ENCODE data around the gene GPR176. TPM values are rescaled to one million over a fixed set of nuclear protein-coding genes. Genes with fewer than 3 reads are reported as not detected.

The GPR176 gene
- polyA plus RNA-seq, 3 donors = 0.08 to 0.18 TPM; not detected in 1

DNA sequence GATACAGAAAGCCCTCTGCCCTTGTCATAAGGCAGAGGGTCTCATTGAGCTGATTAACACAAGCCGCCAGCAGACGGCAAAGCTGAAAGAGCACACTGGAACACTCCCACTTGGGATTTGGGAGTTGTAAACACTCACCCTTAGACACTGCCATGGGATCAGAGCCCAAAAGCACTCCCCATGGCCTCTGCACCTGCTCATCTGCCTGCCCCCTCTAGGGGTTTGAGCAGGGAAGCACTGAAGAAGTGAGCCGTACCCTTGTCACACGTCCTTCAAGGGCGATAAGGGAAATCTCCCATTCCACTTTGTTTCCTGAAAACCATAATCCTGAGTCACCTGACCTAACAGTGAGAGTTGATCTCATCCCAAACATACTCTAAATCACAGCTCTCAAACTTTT is 152.1 kb downstream of the GPR176 start:
- no peaks in the 10 kb centered on the region for H3K79me2 ChIP-seq (ENCODE audit: insufficient read depth, low read length)
- WGBS (ENCODE audit: insufficient coverage) = 95% methylated on average over 3 of the region's 5 CpGs
- TF ChIP-seq, protein P1, sequence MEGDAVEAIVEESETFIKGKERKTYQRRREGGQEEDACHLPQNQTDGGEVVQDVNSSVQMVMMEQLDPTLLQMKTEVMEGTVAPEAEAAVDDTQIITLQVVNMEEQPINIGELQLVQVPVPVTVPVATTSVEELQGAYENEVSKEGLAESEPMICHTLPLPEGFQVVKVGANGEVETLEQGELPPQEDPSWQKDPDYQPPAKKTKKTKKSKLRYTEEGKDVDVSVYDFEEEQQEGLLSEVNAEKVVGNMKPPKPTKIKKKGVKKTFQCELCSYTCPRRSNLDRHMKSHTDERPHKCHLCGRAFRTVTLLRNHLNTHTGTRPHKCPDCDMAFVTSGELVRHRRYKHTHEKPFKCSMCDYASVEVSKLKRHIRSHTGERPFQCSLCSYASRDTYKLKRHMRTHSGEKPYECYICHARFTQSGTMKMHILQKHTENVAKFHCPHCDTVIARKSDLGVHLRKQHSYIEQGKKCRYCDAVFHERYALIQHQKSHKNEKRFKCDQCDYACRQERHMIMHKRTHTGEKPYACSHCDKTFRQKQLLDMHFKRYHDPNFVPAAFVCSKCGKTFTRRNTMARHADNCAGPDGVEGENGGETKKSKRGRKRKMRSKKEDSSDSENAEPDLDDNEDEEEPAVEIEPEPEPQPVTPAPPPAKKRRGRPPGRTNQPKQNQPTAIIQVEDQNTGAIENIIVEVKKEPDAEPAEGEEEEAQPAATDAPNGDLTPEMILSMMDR (IDR thresholded peaks at IDR 0.05) = no peak
- Mint-ChIP-seq H3K4me3 (no peak overlapping the region), H3K27me3 (ENCODE audit: low read depth in 3 of 3) (peaks cover 0 to 1% (median 0%) of the 10 kb centered on the region in 3 donors), H3K36me3 (no peaks in the 10 kb centered on the region), H3K9me3 (peaks cover 0 to 3% (median 0%) of the 10 kb centered on the region in 7 donors), H3K27ac (peak overlapping the region in 1 of 7 donors; percentile 3), H3K4me1 (peaks cover 4% of the 10 kb centered on the region)
- no peak overlapping the region for H3K4me3 ChIP-seq (replicated peaks in 1 of 3; ENCODE audit: low read depth in 2 of 3, low read length in 3 of 3)
- H3K4me1 ChIP-seq (ENCODE audit: control insufficient read depth in 1 of 2, insufficient read depth in 2 of 2, low read length in 2 of 2) = no peaks in the 10 kb centered on the region
- no peaks in the 10 kb centered on the region for H3K36me3 ChIP-seq (replicated peaks in 1 of 2; ENCODE audit: control insufficient read depth in 1 of 2, insufficient read depth in 2 of 2, low read length in 2 of 2)
- no peak overlapping the region for H3K27ac ChIP-seq (ENCODE audit: low read depth in 1 of 2, low read length in 2 of 2)
- H3K27me3 ChIP-seq (ENCODE audit: control insufficient read depth in 2 of 2, insufficient read depth in 2 of 2, low read length in 2 of 2) = no peaks in the 10 kb centered on the region
- no peak for DNase-seq
- no peak overlapping the region for H3K4me2 ChIP-seq (replicated peaks; ENCODE audit: extremely low read depth, low read length, poor library complexity, severe bottlenecking)
- H4K20me1 ChIP-seq (ENCODE audit: insufficient read depth, low read length) = no peaks in the 10 kb centered on the region
- H3K9me3 ChIP-seq (replicated peaks in 1 of 2; ENCODE audit: control insufficient read depth in 1 of 2, insufficient read depth in 1 of 2, low read length in 2 of 2) = no peaks in the 10 kb centered on the region
- intact Hi-C loops (cut with micrococcal nuclease) = no loop called here
- no peak overlapping the region for H3K9ac ChIP-seq (ENCODE audit: insufficient read depth, low read length, poor library complexity, severe bottlenecking)
- no peak overlapping the region for H2AFZ ChIP-seq (ENCODE audit: insufficient read depth, low read depth, low read length, poor library complexity, severe bottlenecking)

DNA sequence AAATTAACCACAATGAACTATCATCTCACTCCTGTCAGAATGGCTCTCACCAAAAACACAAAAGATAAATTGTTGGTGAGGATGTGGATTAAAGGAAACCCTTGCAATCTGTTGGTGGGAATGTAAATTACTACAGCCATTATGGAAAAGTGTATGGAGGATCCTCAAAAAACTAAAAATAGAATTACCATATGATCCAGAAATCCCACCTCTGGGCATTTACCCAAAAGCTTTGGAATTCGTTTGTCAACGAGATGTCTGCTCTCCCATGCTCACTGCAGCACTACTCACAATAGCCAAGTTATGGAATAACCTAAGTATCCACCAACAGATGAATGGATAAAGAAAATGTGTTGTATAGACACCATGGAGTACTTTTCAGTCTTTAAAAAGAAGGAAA is 159.1 kb downstream of the GPR176 start:
- Mint-ChIP-seq H3K4me3 (no peak overlapping the region), H3K36me3 (no peaks in the 10 kb centered on the region), H3K27me3 (ENCODE audit: low read depth in 3 of 3) (peaks cover 0 to 1% (median 0%) of the 10 kb centered on the region in 3 donors), H3K4me1 (no peaks in the 10 kb centered on the region), H3K27ac (no peak overlapping the region), H3K9me3 (peaks cover 0 to 2% (median 0%) of the 10 kb centered on the region in 7 donors)
- no peaks in the 10 kb centered on the region for H3K36me3 ChIP-seq (replicated peaks in 1 of 2; ENCODE audit: control insufficient read depth in 1 of 2, insufficient read depth in 2 of 2, low read length in 2 of 2)
- no peak overlapping the region for H3K4me3 ChIP-seq (replicated peaks in 1 of 3; ENCODE audit: low read depth in 2 of 3, low read length in 3 of 3)
- no peaks in the 10 kb centered on the region for H3K27me3 ChIP-seq (ENCODE audit: control insufficient read depth in 2 of 2, insufficient read depth in 2 of 2, low read length in 2 of 2)
- TF ChIP-seq, protein P1 (IDR thresholded peaks at IDR 0.05) = no peak
- H3K9ac ChIP-seq (ENCODE audit: insufficient read depth, low read length, poor library complexity, severe bottlenecking) = no peak overlapping the region
- no peak overlapping the region for H3K27ac ChIP-seq (ENCODE audit: low read depth in 1 of 2, low read length in 2 of 2)
- WGBS (ENCODE audit: insufficient coverage) = no CpG with 5 or more reads among the region's 2 CpGs
- H3K9me3 ChIP-seq (replicated peaks in 1 of 2; ENCODE audit: control insufficient read depth in 1 of 2, insufficient read depth in 1 of 2, low read length in 2 of 2) = no peaks in the 10 kb centered on the region
- H3K79me2 ChIP-seq (ENCODE audit: insufficient read depth, low read length) = no peaks in the 10 kb centered on the region
- H3K4me1 ChIP-seq (ENCODE audit: control insufficient read depth in 1 of 2, insufficient read depth in 2 of 2, low read length in 2 of 2) = no peaks in the 10 kb centered on the region
- H4K20me1 ChIP-seq (ENCODE audit: insufficient read depth, low read length) = no peaks in the 10 kb centered on the region
- no peak for DNase-seq
- H3K4me2 ChIP-seq (replicated peaks; ENCODE audit: extremely low read depth, low read length, poor library complexity, severe bottlenecking) = no peak overlapping the region
- H2AFZ ChIP-seq (ENCODE audit: insufficient read depth, low read depth, low read length, poor library complexity, severe bottlenecking) = no peak overlapping the region
- intact Hi-C loops (cut with micrococcal nuclease) = no loop called here
